Mesenchymal stem cell (in vitro differentiated cells and primary cell): ENCODE measurements around the gene ILF3.

ENCODE experiments used
- DNase-seq: peaks from one replicate; pipeline ENCODE4 v3.0.0-alpha.2; 2013
- H2AFZ ChIP-seq: one replicate; pipeline ENCODE4 v1.6.1; 2013; ENCODE audit warnings: low read depth, mild to moderate bottlenecking, control low read depth, inconsistent platforms, low read length, moderate library complexity
- H2AK5ac ChIP-seq: 2 replicates; pipeline ENCODE4 v1.6.1; 2013; ENCODE audit warnings: low read length, moderate library complexity, mild to moderate bottlenecking, inconsistent platforms; ENCODE audit not compliant: severe bottlenecking
- H2BK120ac ChIP-seq: one replicate; pipeline ENCODE4 v1.6.1; 2013; ENCODE audit warnings: low read depth, mild to moderate bottlenecking, inconsistent platforms, low read length, moderate library complexity
- H2BK12ac ChIP-seq, 2 experiments: one replicate each; pipeline ENCODE4 v1.6.1; 2013; ENCODE audit warnings: inconsistent platforms in 2 of 2, low read length in 2 of 2, mild to moderate bottlenecking in 2 of 2, moderate library complexity in 2 of 2, control low read depth in 1 of 2
- H2BK15ac ChIP-seq: one replicate; pipeline ENCODE4 v1.6.1; 2013; ENCODE audit warnings: mild to moderate bottlenecking, low read depth, inconsistent platforms; ENCODE audit not compliant: poor library complexity, severe bottlenecking
- H2BK5ac ChIP-seq: 2 replicates; pipeline ENCODE4 v1.6.1; 2013; ENCODE audit warnings: low read depth, mild to moderate bottlenecking, low read length, control low read depth, inconsistent platforms; ENCODE audit not compliant: poor library complexity, severe bottlenecking
- H3K14ac ChIP-seq, 2 experiments: one replicate each; pipeline ENCODE4 v1.6.1; 2013; ENCODE audit warnings: inconsistent platforms in 2 of 2, low read length in 2 of 2, control low read depth in 1 of 2, mild to moderate bottlenecking in 1 of 2, moderate library complexity in 1 of 2
- H3K18ac ChIP-seq, 2 experiments: one replicate each; pipeline ENCODE4 v1.6.1; 2013; ENCODE audit warnings: inconsistent platforms in 2 of 2, low read length in 2 of 2, control low read depth in 1 of 2, low read depth in 1 of 2, mild to moderate bottlenecking in 1 of 2
- H3K23ac ChIP-seq, 2 experiments: one replicate each; pipeline ENCODE4 v1.6.1; 2013; ENCODE audit warnings: inconsistent platforms in 2 of 2, low read length in 2 of 2, mild to moderate bottlenecking in 2 of 2, moderate library complexity in 2 of 2, control low read depth in 1 of 2
- H3K27ac ChIP-seq: 2 replicates; pipeline ENCODE4 v1.5.1; 2013; ENCODE audit warnings: mild to moderate bottlenecking, moderate library complexity, low read length, control low read depth, inconsistent platforms; ENCODE audit not compliant: poor library complexity, severe bottlenecking
- H3K27me3 ChIP-seq, 2 experiments: 2 replicates each; pipeline versions ENCODE4 v1.6.1 to v1.7.0; 2013; ENCODE audit warnings: low read length in 2 of 2, mild to moderate bottlenecking in 2 of 2, moderate library complexity in 2 of 2, control low read depth in 1 of 2, inconsistent platforms in 1 of 2; ENCODE audit not compliant: control insufficient read depth in 1 of 2, insufficient read depth in 1 of 2
- H3K36me3 ChIP-seq, 2 experiments: 2 replicates each; pipeline versions ENCODE4 v1.6.1 to v1.7.0; 2013; ENCODE audit warnings: low read length in 2 of 2, control low read depth in 1 of 2, inconsistent platforms in 1 of 2, low read depth in 1 of 2, mild to moderate bottlenecking in 1 of 2; ENCODE audit not compliant: insufficient read depth in 2 of 2, control insufficient read depth in 1 of 2
- H3K4ac ChIP-seq, 2 experiments: one replicate each; pipeline ENCODE4 v1.6.1; 2013; ENCODE audit warnings: inconsistent platforms in 2 of 2, low read length in 2 of 2, mild to moderate bottlenecking in 2 of 2, moderate library complexity in 2 of 2, control low read depth in 1 of 2, low read depth in 1 of 2
- H3K4me1 ChIP-seq: 2 replicates; pipeline ENCODE4 v1.6.1; 2013; ENCODE audit warnings: low read depth, low read length, control low read depth; ENCODE audit not compliant: control insufficient read depth, insufficient read depth
- H3K4me2 ChIP-seq: 2 replicates; pipeline ENCODE4 v1.6.1; 2013; ENCODE audit warnings: low read length, mild to moderate bottlenecking, inconsistent platforms; ENCODE audit not compliant: poor library complexity, severe bottlenecking
- H3K4me3 ChIP-seq, 2 experiments: 2 replicates each; pipeline versions ENCODE4 v1.5.1 to v1.7.0; 2013; ENCODE audit warnings: low read length in 2 of 2, mild to moderate bottlenecking in 2 of 2, control low read depth in 1 of 2, low read depth in 1 of 2; ENCODE audit not compliant: insufficient read depth in 1 of 2
- H3K79me1 ChIP-seq: replicated peaks from 2 replicates; pipeline ENCODE4 v1.6.1; 2013; ENCODE audit warnings: mild to moderate bottlenecking, control low read depth, low read length, inconsistent platforms; ENCODE audit not compliant: poor library complexity, severe bottlenecking
- H3K9ac ChIP-seq: 2 replicates; pipeline ENCODE4 v1.7.0; 2013; ENCODE audit warnings: mild to moderate bottlenecking, low read length, moderate library complexity
- H3K9me3 ChIP-seq: 2 replicates; pipeline ENCODE4 v1.7.0; 2013; ENCODE audit warnings: mild to moderate bottlenecking, low read length; ENCODE audit not compliant: control insufficient read depth
- H4K8ac ChIP-seq: one replicate; pipeline ENCODE4 v1.6.1; 2013; ENCODE audit warnings: inconsistent platforms, mild to moderate bottlenecking, low read length, moderate library complexity
- H4K91ac ChIP-seq: one replicate; pipeline ENCODE4 v1.6.1; 2013; ENCODE audit warnings: mild to moderate bottlenecking, low read length, inconsistent platforms
- WGBS: methylation state at CpG from one replicate; pipeline ENCODE4 v1.1.7; 2013; ENCODE audit warnings: mixed read lengths; 5-methylcytosine and 5-hydroxymethylcytosine counted together

Gene ILF3

DNA sequence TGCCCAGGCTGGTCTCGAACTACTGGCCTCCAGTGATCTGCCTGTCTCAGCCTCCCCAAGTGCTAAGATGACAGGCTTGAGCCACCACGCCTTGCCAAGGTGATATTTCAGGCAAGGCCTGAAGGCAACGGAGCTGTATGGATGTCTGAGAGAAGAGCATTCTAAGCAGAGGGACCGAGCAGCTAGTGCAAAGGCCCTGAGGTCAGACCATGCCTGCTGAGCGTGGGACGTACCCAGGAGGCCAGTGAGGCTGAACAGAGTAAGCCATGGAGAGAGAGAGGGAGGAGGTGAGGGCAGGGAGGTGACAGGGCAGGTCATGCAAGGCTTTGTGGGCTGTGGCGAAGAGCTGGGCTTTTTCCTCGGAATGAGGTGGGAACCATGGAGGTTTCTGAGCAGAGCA, 32.2 kb upstream of the ILF3 start:
- Histone ChIP-seq H2AK5ac (no peak overlapping the region), H4K91ac (no peak overlapping the region), H3K4me1 (peaks cover 23% of the 10 kb centered on the region), H3K27ac (no peak overlapping the region), H2BK120ac (no peak overlapping the region), H2BK5ac (no peak overlapping the region), H4K8ac (no peak overlapping the region), H3K27me3 (no peaks in the 10 kb centered on the region), H3K23ac (no peak overlapping the region), H3K4ac (no peak overlapping the region), H2BK12ac (no peak overlapping the region), H3K4me3 (no peak overlapping the region), H3K9me3 (no peaks in the 10 kb centered on the region), H2AFZ (no peak overlapping the region), H2BK15ac (no peak overlapping the region), H3K4me2 (no peak overlapping the region), H3K18ac (no peak overlapping the region), H3K36me3 (peaks cover 0 to 16% of the 10 kb centered on the region in 2 experiments), H3K79me1 (peaks cover 34% of the 10 kb centered on the region), H3K9ac (no peak overlapping the region), H3K14ac (no peak overlapping the region)
- WGBS = 95% methylated on average over 8 of the region's 8 CpGs
- no peak for DNase-seq

DNA sequence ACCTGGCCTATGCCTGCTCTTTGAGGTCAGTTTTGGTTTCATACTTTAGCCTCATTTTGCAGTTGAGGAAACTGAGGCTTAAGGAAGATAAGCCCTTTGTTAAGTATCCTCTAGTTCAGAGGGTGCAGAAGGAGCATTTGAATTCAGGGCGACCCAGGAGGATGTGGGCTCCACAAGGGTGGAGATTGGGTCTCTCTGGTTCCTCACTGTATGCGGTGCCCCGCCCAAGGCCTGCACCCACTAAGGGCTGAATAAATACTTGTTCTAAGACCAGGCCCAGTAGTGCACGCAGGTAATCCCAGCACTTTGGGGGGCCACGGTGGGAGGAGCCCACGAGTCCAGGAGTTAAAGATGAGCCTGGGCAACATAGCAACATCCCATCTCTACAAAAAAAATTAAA, 29.6 kb upstream of the ILF3 start:
- H3K27me3 ChIP-seq = no peaks in the 10 kb centered on the region
- H3K79me1 ChIP-seq = peaks cover 34% of the 10 kb centered on the region
- H2BK5ac ChIP-seq = no peak overlapping the region
- peak overlapping the region; percentile 90 for H4K8ac ChIP-seq
- H2BK12ac ChIP-seq = peak overlapping the region in 1 of 2 experiments; percentile 63
- H3K4me1 ChIP-seq = peaks cover 15% of the 10 kb centered on the region
- no peak overlapping the region for H3K4me2 ChIP-seq
- peaks cover 14 to 36% of the 10 kb centered on the region in 2 experiments for H3K36me3 ChIP-seq
- H2BK120ac ChIP-seq = no peak overlapping the region
- no peak overlapping the region for H3K27ac ChIP-seq
- H4K91ac ChIP-seq = peak overlapping the region; percentile 32
- no peak for DNase-seq
- H3K9ac ChIP-seq = peak overlapping the region; percentile 88
- H3K23ac ChIP-seq = peak overlapping the region in 1 of 2 experiments; percentile 52
- H3K4me3 ChIP-seq = peak overlapping the region in 1 of 2 experiments; percentile 79
- no peak overlapping the region for H2BK15ac ChIP-seq
- H3K4ac ChIP-seq = no peak overlapping the region
- H3K14ac ChIP-seq = no peak overlapping the region
- H2AFZ ChIP-seq = no peak overlapping the region
- H2AK5ac ChIP-seq = peak overlapping the region; percentile 62
- 93% methylated on average over 4 of the region's 6 CpGs for WGBS
- peak overlapping the region in 1 of 2 experiments; percentile 94 for H3K18ac ChIP-seq
- no peaks in the 10 kb centered on the region for H3K9me3 ChIP-seq

DNA sequence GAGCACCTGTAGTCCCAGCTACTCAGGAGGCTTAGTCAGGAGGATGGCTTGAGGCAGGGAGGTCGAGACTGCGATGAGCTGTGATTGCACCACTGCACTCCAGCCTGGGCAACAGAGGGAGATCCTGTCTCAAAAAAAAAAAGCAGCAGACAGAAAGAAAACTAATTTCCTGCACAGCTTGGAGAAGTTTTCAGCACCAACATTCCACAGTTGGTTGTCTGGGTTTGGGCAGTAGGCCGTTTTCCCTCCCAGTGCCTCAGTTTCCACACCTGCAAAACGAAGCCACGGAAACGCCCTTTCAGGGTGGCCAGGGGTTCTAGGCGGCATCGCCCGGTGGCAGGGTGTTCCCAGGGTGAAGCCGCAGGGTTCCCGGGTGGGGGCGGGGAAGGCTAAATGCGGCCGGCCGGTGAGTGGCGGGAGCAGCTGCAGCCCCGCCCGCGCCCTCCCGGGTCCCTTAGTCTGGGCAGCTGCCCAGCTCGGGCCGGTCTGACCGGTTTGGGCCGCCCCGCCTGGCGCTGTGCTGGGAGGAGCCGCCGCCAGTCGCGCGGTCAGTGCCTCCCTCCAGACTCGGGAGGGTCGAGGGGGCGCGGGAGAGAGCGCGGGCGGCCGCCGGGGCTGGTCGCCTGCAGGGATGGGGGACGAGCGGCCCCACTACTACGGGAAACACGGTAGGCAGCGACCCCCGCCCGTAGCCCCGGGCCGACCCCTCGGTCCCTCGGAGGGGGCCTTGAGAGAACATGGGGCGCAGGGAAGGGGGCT, 29.0 kb upstream of the ILF3 start, which contains the start of gene SLC44A2:
Gene SLC44A2 (plus strand): TSS at position 551 of the 759 bp plus-strand sequence. CDS start 81 bp downstream, at position 632.
- Histone ChIP-seq H3K14ac (peak within 1 kb of the TSS in 1 of 2 experiments; percentile 91), H3K23ac (peak within 1 kb of the TSS; percentile 14 to 83), H3K79me1 (peaks cover 33% of the 10 kb centered on the region), H3K27me3 (no peaks in the 10 kb centered on the region), H3K4me2 (peak within 1 kb of the TSS; percentile 96), H2BK12ac (peak within 1 kb of the TSS in 1 of 2 experiments; percentile 69), H2AK5ac (peak within 1 kb of the TSS; percentile 62), H3K18ac (peak within 1 kb of the TSS; percentile 94), H4K8ac (peak within 1 kb of the TSS; percentile 90), H3K4ac (peak within 1 kb of the TSS; percentile 78 to 85), H3K36me3 (peaks cover 14 to 33% of the 10 kb centered on the region in 2 experiments), H2BK5ac (no peak within 1 kb of the TSS), H3K27ac (no peak within 1 kb of the TSS), H3K9ac (peak within 1 kb of the TSS; percentile 88), H3K4me3 (peak within 1 kb of the TSS; percentile 61 to 79), H2AFZ (peak within 1 kb of the TSS; percentile 69), H3K9me3 (no peaks in the 10 kb centered on the region), H3K4me1 (peaks cover 15% of the 10 kb centered on the region), H2BK120ac (peak within 1 kb of the TSS; percentile 77), H4K91ac (peak within 1 kb of the TSS; percentile 94), H2BK15ac (no peak within 1 kb of the TSS)
- peak; percentile 58 for DNase-seq
- WGBS = 8% methylated on average over 28 of the region's 53 CpGs

DNA sequence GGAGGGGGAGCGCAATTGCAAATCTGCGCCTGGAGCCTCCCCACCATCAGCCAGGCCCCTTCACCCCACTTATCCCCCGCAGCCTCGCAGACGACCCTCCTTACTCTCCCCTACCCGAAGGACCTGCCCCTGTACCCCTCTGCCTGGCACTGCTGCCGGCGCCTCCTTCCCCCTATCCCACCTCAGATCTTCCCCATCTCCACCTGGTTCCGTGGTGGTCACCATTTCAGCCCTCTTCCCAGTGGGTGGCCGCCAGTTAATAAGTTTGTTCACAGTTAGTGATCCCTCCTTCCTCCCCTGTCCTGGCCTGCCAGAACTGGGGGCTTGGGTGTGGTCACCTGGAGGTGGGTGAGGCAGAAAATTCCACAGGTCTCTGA, 28.4 kb upstream of the ILF3 start:
- peaks cover 14 to 33% of the 10 kb centered on the region in 2 experiments for H3K36me3 ChIP-seq

More for the DNA sequence above, 28.4 kb upstream of the ILF3 start:
- Histone ChIP-seq H2BK15ac (no peak overlapping the region), H2BK12ac (peak overlapping the region in 1 of 2 experiments; percentile 54), H3K79me1 (peaks cover 29% of the 10 kb centered on the region), H2AK5ac (peak overlapping the region; percentile 49), H4K91ac (peak overlapping the region; percentile 94), H3K14ac (peak overlapping the region in 1 of 2 experiments; percentile 81), H2AFZ (no peak overlapping the region), H3K27ac (no peak overlapping the region), H3K9ac (peak overlapping the region; percentile 88), H3K4me2 (peak overlapping the region; percentile 96), H2BK120ac (peak overlapping the region; percentile 77), H3K4me1 (peaks cover 13% of the 10 kb centered on the region), H3K18ac (peak overlapping the region; percentile 94), H3K4ac (peak overlapping the region; percentile 35 to 81), H4K8ac (peak overlapping the region; percentile 90), H3K27me3 (no peaks in the 10 kb centered on the region), H3K9me3 (no peaks in the 10 kb centered on the region), H3K23ac (peak overlapping the region; percentile 14 to 83), H2BK5ac (no peak overlapping the region), H3K4me3 (peak overlapping the region; percentile 61 to 79)
- WGBS = 30% methylated on average over 8 of the region's 10 CpGs
- no peak for DNase-seq
